GM21360 (cell line): ENCODE measurements around the gene BRSK2.
A peak's percentile ranks its signal among the peaks of the same experiment; 100 is the strongest.

Source experiments
- ATAC-seq: cut with Tn5 transposase; IDR thresholded peaks from one replicate; pipeline ENCODE4 v1.9.1; 2021; ENCODE audit warnings: mild to moderate bottlenecking, moderate library complexity; ENCODE audit not compliant: unreplicated experiment

BRSK2 gene

DNA sequence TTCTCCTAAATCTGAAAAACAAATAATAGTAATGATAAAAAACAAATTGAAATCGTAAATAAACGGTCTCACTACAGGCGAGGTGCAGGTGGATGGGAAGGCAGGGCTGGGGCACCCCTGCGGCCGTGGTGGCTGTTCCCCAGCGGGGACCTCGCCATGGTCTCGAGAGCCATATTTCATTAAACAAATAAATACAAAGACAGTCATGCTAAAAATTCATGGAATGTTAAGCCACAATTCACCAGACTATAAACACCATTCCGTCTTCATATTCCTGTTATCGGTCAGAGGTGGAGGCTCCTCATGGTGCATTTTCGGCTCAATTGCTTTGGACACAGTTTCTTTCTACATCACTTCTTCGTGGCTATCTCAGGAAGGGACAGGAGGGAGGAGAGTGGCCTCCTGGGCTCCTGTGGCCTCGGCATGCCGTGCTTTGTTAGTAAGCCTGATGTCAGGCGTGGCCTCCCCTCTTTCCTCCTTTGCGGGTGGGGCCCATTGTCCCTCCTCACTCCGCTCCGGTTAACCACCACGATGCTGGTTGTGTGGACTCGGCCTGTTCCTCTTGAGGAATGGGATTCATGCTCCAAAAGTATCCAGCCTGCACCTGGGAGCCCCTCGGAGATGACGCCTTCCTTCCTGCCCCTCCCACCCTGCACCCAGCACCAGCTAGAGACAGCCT, 16.1 kb upstream of the BRSK2 start:
- ATAC-seq = no peak

GRCh38 chr11:1375161-1375954, 14.4 kb upstream of the BRSK2 start:
- ATAC-seq = no peak

DNA sequence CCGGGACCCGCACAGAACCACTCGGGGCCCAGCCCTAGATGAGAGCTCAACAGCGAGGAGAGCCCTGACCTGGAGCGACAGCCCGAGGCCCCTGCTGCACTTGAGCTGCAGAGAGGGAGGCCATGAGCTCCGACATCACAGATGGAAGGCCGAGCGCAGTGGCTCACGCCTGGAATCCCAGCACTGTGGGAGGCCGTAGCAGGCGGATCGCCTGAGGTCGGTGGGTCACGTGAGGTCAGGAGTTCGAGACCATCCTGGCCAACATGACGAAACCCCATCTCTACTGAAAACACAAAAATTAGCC, 13.8 kb upstream of the BRSK2 start:
- ATAC-seq = no peak

DNA sequence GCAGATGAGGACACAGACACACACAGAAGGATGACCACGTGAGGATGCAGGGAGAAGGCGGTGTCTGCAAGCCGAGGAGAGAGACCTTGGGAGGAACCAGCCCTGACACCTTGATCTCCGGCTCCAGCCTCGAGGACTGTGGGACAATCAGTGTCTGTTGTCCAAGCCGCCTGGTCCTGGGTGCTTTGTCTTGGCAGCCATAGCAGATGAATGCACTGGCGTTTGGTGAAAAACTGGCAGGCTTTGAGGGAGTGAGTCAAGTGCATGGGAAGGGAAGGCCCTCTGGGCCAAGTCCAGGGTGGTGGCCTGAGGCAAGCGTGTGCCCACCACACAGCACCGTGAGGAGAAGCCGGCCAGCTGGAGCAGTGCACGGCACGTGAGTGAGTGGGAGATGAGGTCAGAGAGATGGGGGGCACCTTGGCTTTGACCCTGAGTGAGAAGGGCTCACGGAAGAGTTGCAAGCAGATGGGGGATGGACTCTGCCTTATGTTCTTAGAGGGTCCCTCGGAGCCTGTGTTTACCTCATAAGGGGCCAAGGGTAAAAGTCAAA, 12.4 kb upstream of the BRSK2 start:
- no peak for ATAC-seq

DNA sequence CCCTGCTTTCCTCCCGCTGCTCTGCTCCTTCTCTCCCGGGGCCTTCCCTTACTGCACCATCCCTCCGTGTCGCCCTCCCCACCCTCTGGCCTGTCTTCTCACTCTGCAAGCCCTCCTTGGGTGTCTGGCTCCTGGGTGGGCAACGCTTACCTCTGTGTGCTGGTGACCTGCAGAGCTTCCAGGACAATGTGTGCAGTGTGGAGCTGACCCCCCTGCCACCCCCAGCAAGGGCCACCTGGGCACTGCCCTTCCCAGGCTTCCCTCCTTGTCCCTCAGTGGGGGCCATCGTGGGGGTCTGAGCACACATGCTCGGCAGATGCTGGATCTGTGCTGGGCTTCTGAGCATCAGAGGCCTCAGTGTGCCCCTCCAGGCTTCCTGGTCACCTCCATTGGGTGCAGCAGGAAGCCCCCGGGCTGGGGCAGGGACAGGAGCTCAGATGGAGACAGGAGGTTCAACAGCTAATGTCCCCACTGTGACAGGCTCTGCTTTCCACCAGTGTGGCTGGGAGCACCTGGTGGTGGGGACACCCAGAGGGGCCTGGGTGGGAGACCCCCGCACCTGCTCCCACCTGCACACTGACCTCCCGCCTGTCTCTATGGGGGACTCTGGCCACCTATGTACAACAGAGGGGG, 7.8 kb upstream of the BRSK2 start:
- no peak for ATAC-seq

DNA sequence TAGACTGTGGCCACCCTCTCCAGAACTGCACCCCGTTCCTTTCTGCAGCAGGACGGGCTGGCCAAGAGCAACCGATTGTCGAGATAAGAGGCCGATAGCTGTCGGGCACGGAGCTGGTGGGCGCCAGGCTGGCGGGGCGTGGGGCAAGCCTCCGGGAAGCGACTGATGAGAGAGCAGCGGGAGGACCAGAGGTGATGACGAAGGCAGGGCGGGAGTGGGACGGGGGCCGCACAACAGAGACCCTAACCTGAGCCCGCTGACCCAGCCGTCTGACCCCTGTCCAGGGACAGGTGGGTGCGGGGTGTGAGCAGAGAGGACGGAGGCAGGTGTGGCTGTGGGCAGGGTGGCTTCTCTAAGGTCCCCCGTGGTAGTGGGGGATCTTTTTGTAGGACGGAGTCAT, 7.3 kb upstream of the BRSK2 start:
- ATAC-seq = no peak

DNA sequence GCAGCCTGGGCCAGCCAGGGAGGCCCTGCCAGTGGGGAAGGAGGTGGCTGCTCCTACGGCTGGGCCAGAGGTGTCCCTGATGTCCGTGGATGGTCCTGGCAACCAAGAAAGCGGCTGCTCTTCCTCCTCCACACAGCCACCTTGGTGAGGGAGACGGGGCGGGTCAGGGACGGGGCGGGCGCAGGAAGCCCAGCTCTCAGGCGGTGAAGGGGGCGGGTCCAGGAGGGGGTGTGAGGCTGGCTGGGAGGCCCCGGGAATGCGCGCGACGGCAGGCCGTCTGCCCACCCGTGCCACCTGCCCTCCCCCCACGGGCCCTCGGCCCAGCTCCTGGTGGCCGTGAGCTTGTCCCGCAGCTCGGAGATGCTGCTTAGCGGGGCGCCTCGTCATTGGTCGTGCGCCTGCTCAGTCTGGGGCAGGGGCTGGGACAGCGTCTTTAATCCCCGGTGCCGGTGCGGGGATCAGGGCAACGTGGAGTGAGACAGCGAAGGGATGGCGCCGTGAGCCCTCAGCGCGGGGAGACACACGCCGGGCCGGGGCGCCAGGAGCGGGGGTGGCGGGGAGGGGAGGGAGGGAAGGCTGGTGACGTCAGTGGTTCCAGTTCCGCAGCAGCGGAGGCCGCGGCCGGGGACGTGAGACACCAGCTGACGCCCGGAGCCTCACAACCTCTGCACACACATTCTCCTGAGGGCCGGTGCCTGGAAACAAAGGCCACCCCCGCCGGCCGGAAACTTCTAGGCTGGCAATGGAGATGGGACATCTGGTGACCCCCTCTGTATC, 6.7 kb upstream of the BRSK2 start:
- peak; percentile 58 for ATAC-seq

GRCh38 chr11:1384199-1384970, 5.3 kb upstream of the BRSK2 start:
- ATAC-seq = no peak

- ATAC-seq = no peak
These were observed 2.2 kb upstream of the BRSK2 start for GRCh38 chr11:1387521-1387920.

GRCh38 chr11:1387961-1388762, 1.6 kb upstream of the BRSK2 start:
- no peak for ATAC-seq

DNA sequence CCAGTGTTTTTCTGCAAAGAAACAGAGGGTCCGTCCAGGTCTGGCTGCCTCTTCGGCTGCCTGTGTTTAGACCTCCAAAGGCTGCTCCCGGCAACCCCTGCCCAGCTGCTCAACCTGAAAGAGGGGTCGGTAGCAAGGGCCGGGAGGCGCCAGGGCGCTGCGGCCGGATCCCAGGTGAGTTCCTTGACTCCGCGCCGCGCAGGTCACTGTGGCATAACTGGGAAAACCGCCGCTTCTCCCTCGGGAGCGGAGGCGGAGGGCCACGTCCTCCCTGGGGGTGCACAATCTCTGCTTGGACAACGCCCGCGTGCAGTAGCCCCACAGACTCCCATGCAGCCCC, 1.0 kb upstream of the BRSK2 start:
- no peak for ATAC-seq

GRCh38 chr11:1389103-1389931, 417 bp upstream of the BRSK2 start:
- ATAC-seq = peak; percentile 83

- no peak for ATAC-seq
These were observed 933 bp downstream of the BRSK2 start for GRCh38 chr11:1390569-1391164.

GRCh38 chr11:1391165-1392075, 1.7 kb downstream of the BRSK2 start:
- no peak for ATAC-seq

- no peak for ATAC-seq
These were observed 2.4 kb downstream of the BRSK2 start for GRCh38 chr11:1392111-1392510.

GRCh38 chr11:1392561-1392960, 2.8 kb downstream of the BRSK2 start:
- ATAC-seq = no peak

- no peak for ATAC-seq
These were observed 3.4 kb downstream of the BRSK2 start for GRCh38 chr11:1393038-1393710.
